Measurements from ENCODE around the gene SYT2. TPM values are rescaled to one million over a fixed set of nuclear protein-coding genes. Genes with fewer than 3 reads are reported as not detected.
"Not testable (repeated sequence)": the region's sequence is repeated elsewhere in the genome, so short reads cannot be mapped to it uniquely, and the experiment has no call there.

The SYT2 gene
- total RNA-seq, 1 donor: under 0.01 TPM

GRCh38 chr1:202645097-202645476 lies 65.2 kb downstream of the SYT2 start:
- H3K9me3 ChIP-seq (ENCODE audit: low read depth, low read length): no peaks in the 10 kb centered on the region

GRCh38 chr1:202644219-202645096 lies 65.8 kb downstream of the SYT2 start:
- H3K4me1 ChIP-seq (ENCODE audit: insufficient read depth, low read length): peaks cover 17% of the 10 kb centered on the region
- H3K27me3 ChIP-seq (ENCODE audit: insufficient read depth, low read length): peaks cover 93% of the 10 kb centered on the region
- H3K9me3 ChIP-seq (ENCODE audit: low read depth, low read length): no peaks in the 10 kb centered on the region
- no peak overlapping the region for H3K4me3 ChIP-seq (ENCODE audit: low read length)

More at GRCh38 chr1:202645097-202645476, 65.2 kb downstream of the SYT2 start:
- H3K4me1 ChIP-seq (ENCODE audit: insufficient read depth, low read length): peaks cover 17% of the 10 kb centered on the region
- H3K27me3 ChIP-seq (ENCODE audit: insufficient read depth, low read length): peaks cover 95% of the 10 kb centered on the region
- no peak overlapping the region for H3K4me3 ChIP-seq (ENCODE audit: low read length)

GRCh38 chr1:202643397-202644218 lies 66.6 kb downstream of the SYT2 start:
- Histone ChIP-seq H3K4me3 (ENCODE audit: low read length) (no peak overlapping the region), H3K9me3 (ENCODE audit: low read depth, low read length) (no peaks in the 10 kb centered on the region), H3K27me3 (ENCODE audit: insufficient read depth, low read length) (peaks cover 93% of the 10 kb centered on the region), H3K4me1 (ENCODE audit: insufficient read depth, low read length) (peaks cover 17% of the 10 kb centered on the region)

- H3K4me1 ChIP-seq (ENCODE audit: insufficient read depth, low read length): peaks cover 17% of the 10 kb centered on the region
- no peak overlapping the region for H3K4me3 ChIP-seq (ENCODE audit: low read length)
- peaks cover 93% of the 10 kb centered on the region for H3K27me3 ChIP-seq (ENCODE audit: insufficient read depth, low read length)
Observed at GRCh38 chr1:202642619-202643291, 67.5 kb downstream of the SYT2 start.

GRCh38 chr1:202642212-202642611 lies 68.0 kb downstream of the SYT2 start:
- no peaks in the 10 kb centered on the region for H3K9me3 ChIP-seq (ENCODE audit: low read depth, low read length)
- H3K27me3 ChIP-seq (ENCODE audit: insufficient read depth, low read length): peaks cover 93% of the 10 kb centered on the region
- H3K4me3 ChIP-seq (ENCODE audit: low read length): no peak overlapping the region
- peaks cover 17% of the 10 kb centered on the region for H3K4me1 ChIP-seq (ENCODE audit: insufficient read depth, low read length)

More at GRCh38 chr1:202642619-202643291, 67.5 kb downstream of the SYT2 start:
- no peaks in the 10 kb centered on the region for H3K9me3 ChIP-seq (ENCODE audit: low read depth, low read length)

- Histone ChIP-seq H3K4me3 (ENCODE audit: low read length) (no peak overlapping the region), H3K27me3 (ENCODE audit: insufficient read depth, low read length) (peaks cover 93% of the 10 kb centered on the region), H3K9me3 (ENCODE audit: low read depth, low read length) (no peaks in the 10 kb centered on the region), H3K4me1 (ENCODE audit: insufficient read depth, low read length) (peaks cover 17% of the 10 kb centered on the region)
Observed at GRCh38 chr1:202639500-202639899, 70.8 kb downstream of the SYT2 start.

- H3K9me3 ChIP-seq (ENCODE audit: low read depth, low read length); H3K4me3 ChIP-seq (ENCODE audit: low read length): not testable (repeated sequence)
- Histone ChIP-seq H3K27me3 (ENCODE audit: insufficient read depth, low read length) (peaks cover 92% of the 10 kb centered on the region), H3K4me1 (ENCODE audit: insufficient read depth, low read length) (peaks cover 14% of the 10 kb centered on the region)
Observed at GRCh38 chr1:202638701-202639305, 71.5 kb downstream of the SYT2 start.

- peaks cover 95% of the 10 kb centered on the region for H3K27me3 ChIP-seq (ENCODE audit: insufficient read depth, low read length)
- H3K4me1 ChIP-seq (ENCODE audit: insufficient read depth, low read length): peaks cover 10% of the 10 kb centered on the region
- H3K4me3 ChIP-seq (ENCODE audit: low read length): no peak overlapping the region
- no peaks in the 10 kb centered on the region for H3K9me3 ChIP-seq (ENCODE audit: low read depth, low read length)
Observed at GRCh38 chr1:202638019-202638700, 72.1 kb downstream of the SYT2 start.

- peaks cover 96% of the 10 kb centered on the region for H3K27me3 ChIP-seq (ENCODE audit: insufficient read depth, low read length)
- H3K9me3 ChIP-seq (ENCODE audit: low read depth, low read length); H3K4me1 ChIP-seq (ENCODE audit: insufficient read depth, low read length); H3K4me3 ChIP-seq (ENCODE audit: low read length): not testable (repeated sequence)
Observed at GRCh38 chr1:202637321-202638018, 72.8 kb downstream of the SYT2 start.

- H3K4me3 ChIP-seq (ENCODE audit: low read length); H3K4me1 ChIP-seq (ENCODE audit: insufficient read depth, low read length); H3K9me3 ChIP-seq (ENCODE audit: low read depth, low read length): not testable (repeated sequence)
- H3K27me3 ChIP-seq (ENCODE audit: insufficient read depth, low read length): peaks cover 96% of the 10 kb centered on the region
Observed at GRCh38 chr1:202636171-202636570, 74.1 kb downstream of the SYT2 start.

- H3K4me1 ChIP-seq (ENCODE audit: insufficient read depth, low read length): peaks cover 43% of the 10 kb centered on the region
- H3K27me3 ChIP-seq (ENCODE audit: insufficient read depth, low read length): peaks cover 79% of the 10 kb centered on the region
- H3K4me3 ChIP-seq (ENCODE audit: low read length): no peak overlapping the region
- no peaks in the 10 kb centered on the region for H3K9me3 ChIP-seq (ENCODE audit: low read depth, low read length)
Observed at GRCh38 chr1:202632241-202632640, 78.0 kb downstream of the SYT2 start.

GRCh38 chr1:202631076-202631923 lies 79.0 kb downstream of the SYT2 start:
- Histone ChIP-seq H3K4me1 (ENCODE audit: insufficient read depth, low read length) (peaks cover 46% of the 10 kb centered on the region), H3K27me3 (ENCODE audit: insufficient read depth, low read length) (peaks cover 76% of the 10 kb centered on the region), H3K4me3 (ENCODE audit: low read length) (no peak overlapping the region), H3K9me3 (ENCODE audit: low read depth, low read length) (no peaks in the 10 kb centered on the region)

- Histone ChIP-seq H3K4me1 (ENCODE audit: insufficient read depth, low read length) (peaks cover 51% of the 10 kb centered on the region), H3K27me3 (ENCODE audit: insufficient read depth, low read length) (peaks cover 76% of the 10 kb centered on the region)
Observed at GRCh38 chr1:202630541-202630940, 79.7 kb downstream of the SYT2 start.

More at GRCh38 chr1:202630541-202630940, 79.7 kb downstream of the SYT2 start:
- Histone ChIP-seq H3K9me3 (ENCODE audit: low read depth, low read length) (no peaks in the 10 kb centered on the region), H3K4me3 (ENCODE audit: low read length) (no peak overlapping the region)

All from mononuclear cell (primary cell).